KMS-11 (cell line): ENCODE results near the gene DTNBP1.

Experiments
- H2AFZ ChIP-seq: fragments of 200-600 bp; sonication (generic); 2 replicates; pipeline ENCODE4 v1.6.1; 2016; ENCODE audit warnings: antibody characterized with exemption, mixed run types, low read depth
- H3K27ac ChIP-seq: fragments of 200-600 bp; sonication (generic); 2 replicates; pipeline ENCODE4 v1.6.1; 2016; ENCODE audit warnings: mild to moderate bottlenecking, mixed run types
- H3K27me3 ChIP-seq: fragments of 200-600 bp; sonication (generic); 2 replicates; pipeline ENCODE4 v1.6.1; 2017; ENCODE audit warnings: mild to moderate bottlenecking, low read depth, mixed run types, moderate library complexity; ENCODE audit not compliant: insufficient read depth
- H3K36me3 ChIP-seq: fragments of 200-600 bp; sonication (generic); 2 replicates; pipeline ENCODE4 v1.6.1; 2017; ENCODE audit warnings: mild to moderate bottlenecking, mixed run types; ENCODE audit not compliant: insufficient read depth
- H3K4me1 ChIP-seq: fragments of 200-600 bp; sonication (generic); 2 replicates; pipeline ENCODE4 v1.6.1; 2016; ENCODE audit warnings: mild to moderate bottlenecking, low read depth, mixed run types; ENCODE audit not compliant: poor library complexity, severe bottlenecking
- H3K4me2 ChIP-seq: fragments of 200-600 bp; sonication (generic); 2 replicates; pipeline ENCODE4 v1.7.0; 2016; ENCODE audit warnings: mild to moderate bottlenecking, mixed run types
- H3K4me3 ChIP-seq: fragments of 200-600 bp; sonication (generic); IDR thresholded peaks from 2 replicates; pipeline ENCODE4 v1.6.1; 2017; ENCODE audit warnings: low read depth, low read length, mixed read lengths; ENCODE audit not compliant: insufficient read depth
- H3K79me2 ChIP-seq: fragments of 200-600 bp; sonication (generic); 2 replicates; pipeline ENCODE4 v1.6.1; 2016; ENCODE audit warnings: low read depth, mixed run types; ENCODE audit not compliant: insufficient read depth
- H3K9ac ChIP-seq: fragments of 200-600 bp; sonication (generic); 2 replicates; pipeline ENCODE4 v1.6.1; 2016; ENCODE audit warnings: mild to moderate bottlenecking, mixed run types
- H4K20me1 ChIP-seq: fragments of 200-600 bp; sonication (generic); 2 replicates; pipeline ENCODE4 v1.6.1; 2016; ENCODE audit warnings: mild to moderate bottlenecking, mixed run types; ENCODE audit not compliant: insufficient read depth
- TF ChIP-seq, protein P1 (sequence below): fragments of 200-600 bp; sonication (generic); conservative IDR thresholded peaks from 2 replicates; pipeline ENCODE4 v1.6.1; 2017; ENCODE audit warnings: low read depth, mild to moderate bottlenecking, antibody characterized with exemption, low read length, moderate library complexity, mixed read lengths

DTNBP1 gene

DNA sequence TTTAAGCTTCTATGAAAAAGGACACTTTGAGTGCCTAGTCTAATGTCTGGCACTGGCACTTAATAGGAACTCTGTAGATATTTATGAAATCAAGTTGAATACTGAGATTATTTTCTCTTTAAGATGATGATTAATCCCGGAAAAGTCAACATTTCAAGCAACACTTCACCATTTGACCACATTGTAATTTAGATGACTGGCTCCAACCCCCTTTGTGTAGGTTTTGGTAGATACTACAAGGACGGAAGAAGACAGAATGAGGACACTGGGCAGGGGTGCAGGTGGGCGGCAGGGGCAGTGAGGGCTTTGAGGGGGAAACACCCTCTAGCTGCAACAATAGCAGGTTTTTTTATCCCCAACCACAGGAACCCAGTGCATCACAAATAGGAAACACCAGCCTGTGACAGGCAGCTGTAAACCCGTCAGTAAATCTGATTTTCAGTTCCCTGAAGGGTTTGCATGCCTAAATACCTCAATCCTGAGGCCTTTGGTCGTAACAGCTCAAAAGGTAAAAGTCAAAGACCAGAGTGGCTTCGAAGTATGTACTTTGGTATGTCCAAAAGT is 4.6 kb downstream of the DTNBP1 start:
- Histone ChIP-seq H3K27ac (no peak overlapping the region), H4K20me1 (no peaks in the 10 kb centered on the region), H2AFZ (no peak overlapping the region), H3K4me2 (no peak overlapping the region), H3K36me3 (no peaks in the 10 kb centered on the region), H3K4me1 (peaks cover 23% of the 10 kb centered on the region), H3K4me3 (no peak overlapping the region), H3K9ac (no peak overlapping the region), H3K27me3 (no peaks in the 10 kb centered on the region), H3K79me2 (peaks cover 8% of the 10 kb centered on the region; the same call in 1 of the 2 replicates)
- TF ChIP-seq, protein P1, sequence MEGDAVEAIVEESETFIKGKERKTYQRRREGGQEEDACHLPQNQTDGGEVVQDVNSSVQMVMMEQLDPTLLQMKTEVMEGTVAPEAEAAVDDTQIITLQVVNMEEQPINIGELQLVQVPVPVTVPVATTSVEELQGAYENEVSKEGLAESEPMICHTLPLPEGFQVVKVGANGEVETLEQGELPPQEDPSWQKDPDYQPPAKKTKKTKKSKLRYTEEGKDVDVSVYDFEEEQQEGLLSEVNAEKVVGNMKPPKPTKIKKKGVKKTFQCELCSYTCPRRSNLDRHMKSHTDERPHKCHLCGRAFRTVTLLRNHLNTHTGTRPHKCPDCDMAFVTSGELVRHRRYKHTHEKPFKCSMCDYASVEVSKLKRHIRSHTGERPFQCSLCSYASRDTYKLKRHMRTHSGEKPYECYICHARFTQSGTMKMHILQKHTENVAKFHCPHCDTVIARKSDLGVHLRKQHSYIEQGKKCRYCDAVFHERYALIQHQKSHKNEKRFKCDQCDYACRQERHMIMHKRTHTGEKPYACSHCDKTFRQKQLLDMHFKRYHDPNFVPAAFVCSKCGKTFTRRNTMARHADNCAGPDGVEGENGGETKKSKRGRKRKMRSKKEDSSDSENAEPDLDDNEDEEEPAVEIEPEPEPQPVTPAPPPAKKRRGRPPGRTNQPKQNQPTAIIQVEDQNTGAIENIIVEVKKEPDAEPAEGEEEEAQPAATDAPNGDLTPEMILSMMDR, result no peak

DNA sequence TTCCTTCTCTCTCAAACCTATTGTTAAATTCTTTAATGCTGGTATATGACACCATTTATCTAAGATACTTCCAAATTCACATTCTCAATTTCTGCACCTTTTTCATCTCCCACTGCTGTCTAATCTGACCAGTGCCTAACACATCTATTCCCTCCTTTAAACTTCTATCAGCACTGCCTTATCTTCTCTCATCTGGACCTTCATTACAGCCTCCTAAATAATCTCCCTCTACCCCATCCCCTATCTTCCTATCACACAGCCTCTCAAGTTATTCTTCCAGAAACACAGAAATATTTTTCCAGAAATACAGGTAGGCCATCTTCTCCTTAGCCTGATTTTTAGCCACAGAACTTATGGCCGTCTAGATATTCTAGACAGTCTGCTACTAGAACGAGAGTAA is 5.5 kb downstream of the DTNBP1 start:
- TF ChIP-seq, protein P1, result no peak
- H3K79me2 ChIP-seq, result peaks cover 8% of the 10 kb centered on the region; the same call in 1 of the 2 replicates
- H3K27me3 ChIP-seq, result no peaks in the 10 kb centered on the region
- H3K9ac ChIP-seq, result no peak overlapping the region
- no peaks in the 10 kb centered on the region for H3K36me3 ChIP-seq
- H4K20me1 ChIP-seq, result no peaks in the 10 kb centered on the region
- H2AFZ ChIP-seq, result no peak overlapping the region
- H3K27ac ChIP-seq, result no peak overlapping the region
- peaks cover 23% of the 10 kb centered on the region for H3K4me1 ChIP-seq
- no peak overlapping the region for H3K4me2 ChIP-seq
- H3K4me3 ChIP-seq, result no peak overlapping the region

DNA sequence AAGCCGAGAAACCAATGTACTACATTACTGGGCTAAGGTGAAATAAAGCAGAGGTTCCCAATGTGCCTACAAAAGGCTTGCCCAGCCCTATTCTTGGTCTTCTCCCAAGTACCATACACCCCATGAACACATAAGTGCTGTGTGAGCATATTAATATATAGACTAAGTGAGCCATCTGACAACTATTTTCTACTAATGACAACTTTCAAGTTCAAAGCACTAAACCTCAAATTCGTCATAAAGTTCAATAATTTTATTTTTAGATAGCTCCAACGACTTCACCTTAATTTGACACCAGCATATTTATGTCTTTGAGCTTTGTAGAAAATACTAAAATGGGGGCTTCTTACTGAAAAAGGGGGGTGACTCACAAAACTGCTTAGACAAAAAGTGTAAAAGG is 6.7 kb downstream of the DTNBP1 start:
- TF ChIP-seq, protein P1, result no peak
- H3K79me2 ChIP-seq, result no peaks in the 10 kb centered on the region; the same call in 1 of the 2 replicates
- no peak overlapping the region for H2AFZ ChIP-seq
- H3K27ac ChIP-seq, result no peak overlapping the region
- H3K9ac ChIP-seq, result no peak overlapping the region
- H3K27me3 ChIP-seq, result no peaks in the 10 kb centered on the region
- H3K36me3 ChIP-seq, result no peaks in the 10 kb centered on the region
- H3K4me1 ChIP-seq, result peaks cover 18% of the 10 kb centered on the region
- H3K4me2 ChIP-seq, result no peak overlapping the region
- H4K20me1 ChIP-seq, result no peaks in the 10 kb centered on the region
- no peak overlapping the region for H3K4me3 ChIP-seq

DNA sequence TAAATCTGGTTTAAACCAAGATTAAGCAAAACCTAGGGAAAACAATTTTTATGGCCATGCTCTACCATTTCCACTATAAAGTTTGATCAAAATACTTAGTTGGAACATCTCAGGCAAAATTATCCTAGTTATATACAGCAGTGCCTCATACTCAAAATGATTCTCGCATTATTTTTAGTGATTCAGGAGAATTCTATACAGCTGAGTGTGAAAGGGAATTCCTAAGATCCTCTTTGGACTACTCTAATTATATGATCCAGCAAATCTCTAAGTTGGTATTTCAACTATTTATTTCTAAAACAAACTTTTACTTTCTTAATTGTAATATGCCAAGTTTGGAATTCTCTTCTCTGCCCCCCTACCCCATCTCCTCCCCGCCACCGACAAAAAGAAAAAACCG is 8.6 kb downstream of the DTNBP1 start:
- Histone ChIP-seq H3K4me1 (peaks cover 18% of the 10 kb centered on the region), H3K27me3 (no peaks in the 10 kb centered on the region), H3K4me3 (no peak overlapping the region), H3K79me2 (no peaks in the 10 kb centered on the region; the same call in 1 of the 2 replicates), H3K36me3 (no peaks in the 10 kb centered on the region), H2AFZ (no peak overlapping the region), H3K27ac (no peak overlapping the region), H3K9ac (no peak overlapping the region), H4K20me1 (no peaks in the 10 kb centered on the region), H3K4me2 (no peak overlapping the region; the same call in 1 of the 2 replicates)
- TF ChIP-seq, protein P1, result no peak
